ENCODE data around the gene CSNK2A1.

Gene CSNK2A1

GRCh38 chr20:445514-446336 lies 97.9 kb downstream of the CSNK2A1 start:
- H3K9me2 ChIP-seq (replicated peaks; ENCODE audit: insufficient read depth, low read length): no peaks in the 10 kb centered on the region
- H3K36me3 ChIP-seq (ENCODE audit: low read length): 0 out of 2 replicates have a peak, but pooled peaks cover 5% of the 10 kb centered on the region
- no peak overlapping the region for H3K9ac ChIP-seq (ENCODE audit: low read length)
- H3K9me3 ChIP-seq (ENCODE audit: insufficient read depth, low read length): no peaks in the 10 kb centered on the region
- H3K27ac ChIP-seq (ENCODE audit: low read depth, low read length): no peak overlapping the region
- no peaks in the 10 kb centered on the region for H4K20me1 ChIP-seq (ENCODE audit: low read depth, low read length)
- H3K27me3 ChIP-seq (ENCODE audit: low read length): no peaks in the 10 kb centered on the region
- H3K4me2 ChIP-seq (ENCODE audit: low read depth, low read length, poor library complexity, severe bottlenecking): no peak overlapping the region
- TF ChIP-seq EZH2phosphoT487 (conservative IDR thresholded peaks at IDR 0.05; ENCODE audit: low read length) (no peak), CTCF (IDR thresholded peaks at IDR 0.05; ENCODE audit: insufficient read depth, low read length, poor library complexity, severe bottlenecking) (no peak)
- peaks cover 12% of the 10 kb centered on the region; the same call in 1 of the 2 replicates for H3K79me2 ChIP-seq (ENCODE audit: insufficient read depth, low read length)
- no peaks in the 10 kb centered on the region for H3F3A ChIP-seq (ENCODE audit: insufficient read depth)
- no peak overlapping the region for H2AFZ ChIP-seq (ENCODE audit: low read depth, low read length, severe bottlenecking)
- no peak overlapping the region for H3K4me3 ChIP-seq (ENCODE audit: insufficient read depth, low read length, poor library complexity, severe bottlenecking)

- Histone ChIP-seq H3F3A (ENCODE audit: insufficient read depth) (no peaks in the 10 kb centered on the region), H3K4me2 (ENCODE audit: low read depth, low read length, poor library complexity, severe bottlenecking) (no peak overlapping the region), H3K4me3 (ENCODE audit: insufficient read depth, low read length, poor library complexity, severe bottlenecking) (no peak overlapping the region), H3K9ac (ENCODE audit: low read length) (no peak overlapping the region), H3K79me2 (ENCODE audit: insufficient read depth, low read length) (0 out of 2 replicates have a peak, but pooled peaks cover 5% of the 10 kb centered on the region), H3K27me3 (ENCODE audit: low read length) (no peaks in the 10 kb centered on the region), H3K9me2 (replicated peaks; ENCODE audit: insufficient read depth, low read length) (no peaks in the 10 kb centered on the region), H2AFZ (ENCODE audit: low read depth, low read length, severe bottlenecking) (no peak overlapping the region), H3K36me3 (ENCODE audit: low read length) (0 out of 2 replicates have a peak, but pooled peaks cover 5% of the 10 kb centered on the region), H3K9me3 (ENCODE audit: insufficient read depth, low read length) (no peaks in the 10 kb centered on the region), H3K27ac (ENCODE audit: low read depth, low read length) (no peak overlapping the region), H4K20me1 (ENCODE audit: low read depth, low read length) (no peaks in the 10 kb centered on the region)
- TF ChIP-seq CTCF (IDR thresholded peaks at IDR 0.05; ENCODE audit: insufficient read depth, low read length, poor library complexity, severe bottlenecking): no peak
- TF ChIP-seq EZH2phosphoT487 (conservative IDR thresholded peaks at IDR 0.05; ENCODE audit: low read length): no peak
These were observed 98.6 kb downstream of the CSNK2A1 start for GRCh38 chr20:444862-445426.

DNA sequence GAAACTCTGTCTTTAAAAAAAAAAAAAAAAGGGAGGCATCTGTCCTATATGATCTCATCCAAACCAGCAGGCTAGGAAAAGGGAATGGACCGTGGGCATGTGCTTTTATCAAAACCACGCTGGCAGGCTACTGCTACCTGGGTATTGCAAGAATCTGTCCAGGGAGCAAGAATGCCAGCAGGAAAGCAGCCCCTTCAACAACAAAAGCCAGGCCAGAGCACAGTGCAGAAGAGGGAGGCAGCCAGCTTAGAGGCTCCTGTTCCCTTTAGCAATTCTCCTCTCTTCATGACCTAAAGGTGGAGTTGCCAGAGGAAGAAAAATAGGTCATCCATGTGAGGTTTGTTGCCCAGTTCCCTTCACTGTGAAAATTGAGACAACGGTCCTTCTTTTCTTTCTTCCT lies 99.5 kb downstream of the CSNK2A1 start:
- Histone ChIP-seq H3F3A (ENCODE audit: insufficient read depth) (no peaks in the 10 kb centered on the region), H3K36me3 (ENCODE audit: low read length) (0 out of 2 replicates have a peak, but pooled peaks cover 5% of the 10 kb centered on the region), H3K9ac (ENCODE audit: low read length) (no peak overlapping the region), H3K27me3 (ENCODE audit: low read length) (no peaks in the 10 kb centered on the region), H3K9me3 (ENCODE audit: insufficient read depth, low read length) (no peaks in the 10 kb centered on the region), H4K20me1 (ENCODE audit: low read depth, low read length) (no peaks in the 10 kb centered on the region), H3K4me3 (ENCODE audit: insufficient read depth, low read length, poor library complexity, severe bottlenecking) (no peak overlapping the region), H2AFZ (ENCODE audit: low read depth, low read length, severe bottlenecking) (no peak overlapping the region), H3K79me2 (ENCODE audit: insufficient read depth, low read length) (no peaks in the 10 kb centered on the region), H3K9me2 (replicated peaks; ENCODE audit: insufficient read depth, low read length) (no peaks in the 10 kb centered on the region), H3K4me2 (ENCODE audit: low read depth, low read length, poor library complexity, severe bottlenecking) (no peak overlapping the region), H3K27ac (ENCODE audit: low read depth, low read length) (no peak overlapping the region)
- TF ChIP-seq CTCF (IDR thresholded peaks at IDR 0.05; ENCODE audit: insufficient read depth, low read length, poor library complexity, severe bottlenecking) (no peak), EZH2phosphoT487 (conservative IDR thresholded peaks at IDR 0.05; ENCODE audit: low read length) (no peak)

Measured in SU-DHL-6 (cell line).